OCI-LY1 (cell line): ENCODE measurements around the gene LBHD2.

ENCODE experiments used
- H2AFZ ChIP-seq: fragments of 200-600 bp; sonication (generic), shearing (Covaris generic); 2 replicates; pipeline ENCODE4 v1.6.0; 2014; ENCODE audit warnings: antibody characterized with exemption, mild to moderate bottlenecking, low read length
- H3F3A ChIP-seq: fragments of 200-600 bp; sonication (generic), shearing (Covaris generic); 2 replicates; pipeline ENCODE4 v1.6.0; 2014; ENCODE audit warnings: mild to moderate bottlenecking, antibody characterized with exemption, low read length, moderate library complexity; ENCODE audit not compliant: insufficient read depth
- H3K27ac ChIP-seq: fragments of 200-600 bp; sonication (generic); 2 replicates; pipeline ENCODE4 v1.5.1; 2014; ENCODE audit warnings: low read length, mixed run types, mild to moderate bottlenecking, low read depth; ENCODE audit not compliant: poor library complexity, severe bottlenecking
- H3K27me3 ChIP-seq: fragments of 200-600 bp; sonication (generic); 2 replicates; pipeline ENCODE4 v1.6.0; 2014; ENCODE audit warnings: antibody characterized with exemption, mild to moderate bottlenecking, low read length, moderate library complexity; ENCODE audit not compliant: insufficient read depth
- H3K36me3 ChIP-seq: fragments of 200-600 bp; sonication (generic); 2 replicates; pipeline ENCODE4 v1.6.1; 2014; ENCODE audit warnings: mild to moderate bottlenecking, antibody characterized with exemption, low read length, moderate library complexity, mixed read lengths; ENCODE audit not compliant: insufficient read depth
- H3K4me1 ChIP-seq: fragments of 200-600 bp; sonication (generic); 2 replicates; pipeline ENCODE4 v1.5.1; 2014; ENCODE audit warnings: mild to moderate bottlenecking, low read length, moderate library complexity; ENCODE audit not compliant: insufficient read depth, severe bottlenecking
- H3K4me2 ChIP-seq: fragments of 200-600 bp; sonication (generic), shearing (Covaris generic); 2 replicates; pipeline ENCODE4 v1.6.1; 2014; ENCODE audit warnings: low read length
- H3K4me3 ChIP-seq: fragments of 200-600 bp; sonication (generic); 2 replicates; pipeline ENCODE4 v1.5.1; 2014; ENCODE audit warnings: low read length, low read depth, mild to moderate bottlenecking, mixed read lengths; ENCODE audit not compliant: poor library complexity, severe bottlenecking
- H3K79me2 ChIP-seq: fragments of 200-600 bp; shearing (Covaris generic); 2 replicates; pipeline ENCODE4 v1.6.1; 2016; ENCODE audit warnings: mixed run types, low read length, mixed read lengths; ENCODE audit not compliant: insufficient read depth
- H3K9ac ChIP-seq: fragments of 200-600 bp; sonication (generic), shearing (Covaris generic); 2 replicates; pipeline ENCODE4 v1.6.1; 2014; ENCODE audit warnings: mild to moderate bottlenecking, low read length, mixed read lengths
- H3K9me2 ChIP-seq: fragments of 200-600 bp; sonication (generic), shearing (Covaris generic); 2 replicates; pipeline ENCODE4 v1.6.1; 2014; ENCODE audit warnings: low read depth, mild to moderate bottlenecking, low read length, mixed read lengths
- H3K9me3 ChIP-seq: fragments of 200-600 bp; shearing (Covaris generic); 2 replicates; pipeline ENCODE4 v1.6.1; 2014; ENCODE audit warnings: low read length, mixed read lengths
- H4K20me1 ChIP-seq: fragments of 200-600 bp; sonication (generic), shearing (Covaris generic); 2 replicates; pipeline ENCODE4 v1.6.0; 2016; ENCODE audit warnings: mild to moderate bottlenecking, low read length; ENCODE audit not compliant: insufficient read depth
- CTCF ChIP-seq: fragments of 200-600 bp; sonication (generic), shearing (Covaris generic); IDR thresholded peaks from 2 replicates; pipeline ENCODE4 v1.5.1; 2017; ENCODE audit warnings: mild to moderate bottlenecking, antibody characterized with exemption, low read length, moderate library complexity, mixed read lengths
- EZH2 ChIP-seq: fragments of 200-600 bp; sonication (generic), shearing (Covaris generic); IDR thresholded peaks from 2 replicates; pipeline ENCODE4 v1.8.0; 2017; ENCODE audit warnings: borderline replicate concordance, mixed run types, mild to moderate bottlenecking, antibody characterized with exemption, low read length, moderate library complexity, mixed read lengths

LBHD2 gene

DNA sequence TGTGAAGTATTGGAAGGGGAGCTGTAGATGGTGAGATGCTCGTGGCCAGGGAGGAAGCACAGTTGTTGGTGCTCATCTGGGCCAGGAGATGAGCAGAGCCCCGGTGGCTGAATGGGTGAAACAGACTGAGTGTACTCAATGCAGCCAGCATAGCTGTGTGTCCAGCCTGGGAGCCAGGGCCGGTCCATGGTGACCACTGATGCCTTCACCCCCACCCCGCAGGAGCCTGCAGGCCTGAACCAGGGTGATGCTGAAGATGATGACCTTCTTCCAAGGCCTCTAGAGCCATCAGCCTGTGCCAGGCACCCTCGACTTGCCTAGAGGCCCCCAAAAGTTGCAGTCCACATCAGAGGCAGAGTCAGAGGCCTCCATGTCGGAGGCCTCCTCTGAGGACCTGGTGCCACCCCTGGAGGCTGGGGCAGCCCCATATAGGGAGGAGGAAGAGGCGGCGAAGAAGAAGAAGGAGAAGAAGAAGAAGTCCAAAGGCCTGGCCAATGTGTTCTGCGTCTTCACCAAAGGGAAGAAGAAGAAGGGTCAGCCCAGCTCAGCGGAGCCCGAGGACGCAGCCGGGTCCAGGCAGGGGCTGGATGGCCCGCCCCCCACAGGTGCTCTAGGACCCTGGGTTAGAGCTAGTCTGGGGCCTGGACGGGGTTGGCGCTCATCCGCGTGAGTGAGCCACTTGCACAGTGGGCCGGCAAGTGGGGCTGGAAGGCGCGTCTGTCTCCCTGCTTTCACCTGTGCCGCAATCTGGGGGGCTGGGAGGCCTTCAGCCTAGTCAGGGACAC is 42.3 kb downstream of the LBHD2 start:
- H3K9me2 ChIP-seq, result no peaks in the 10 kb centered on the region
- H2AFZ ChIP-seq, result no peak overlapping the region
- no peak overlapping the region for H3K4me2 ChIP-seq
- H3K36me3 ChIP-seq, result no peaks in the 10 kb centered on the region
- no peaks in the 10 kb centered on the region for H3K9me3 ChIP-seq
- no peak overlapping the region for H3K4me3 ChIP-seq
- H3F3A ChIP-seq, result no peaks in the 10 kb centered on the region
- peaks cover 2% of the 10 kb centered on the region for H3K4me1 ChIP-seq
- H3K9ac ChIP-seq, result no peak overlapping the region
- TF ChIP-seq EZH2 (no peak), CTCF (no peak)
- H3K27ac ChIP-seq, result no peak overlapping the region
- H3K79me2 ChIP-seq, result no peaks in the 10 kb centered on the region
- peaks cover 8% of the 10 kb centered on the region for H3K27me3 ChIP-seq
- no peaks in the 10 kb centered on the region for H4K20me1 ChIP-seq

GRCh38 chr14:103126873-103127304 is 42.9 kb downstream of the LBHD2 start:
- H3K79me2 ChIP-seq, result no peaks in the 10 kb centered on the region
- H3K27me3 ChIP-seq, result peaks cover 8% of the 10 kb centered on the region
- H3K4me2 ChIP-seq, result no peak overlapping the region
- TF ChIP-seq EZH2 (no peak), CTCF (no peak)
- no peak overlapping the region for H2AFZ ChIP-seq
- no peak overlapping the region for H3K27ac ChIP-seq
- H3K36me3 ChIP-seq, result no peaks in the 10 kb centered on the region
- H3K9me3 ChIP-seq, result no peaks in the 10 kb centered on the region
- no peaks in the 10 kb centered on the region for H3F3A ChIP-seq
- H3K4me1 ChIP-seq, result no peaks in the 10 kb centered on the region
- H4K20me1 ChIP-seq, result no peaks in the 10 kb centered on the region
- H3K4me3 ChIP-seq, result no peak overlapping the region
- no peaks in the 10 kb centered on the region for H3K9me2 ChIP-seq
- no peak overlapping the region for H3K9ac ChIP-seq

DNA sequence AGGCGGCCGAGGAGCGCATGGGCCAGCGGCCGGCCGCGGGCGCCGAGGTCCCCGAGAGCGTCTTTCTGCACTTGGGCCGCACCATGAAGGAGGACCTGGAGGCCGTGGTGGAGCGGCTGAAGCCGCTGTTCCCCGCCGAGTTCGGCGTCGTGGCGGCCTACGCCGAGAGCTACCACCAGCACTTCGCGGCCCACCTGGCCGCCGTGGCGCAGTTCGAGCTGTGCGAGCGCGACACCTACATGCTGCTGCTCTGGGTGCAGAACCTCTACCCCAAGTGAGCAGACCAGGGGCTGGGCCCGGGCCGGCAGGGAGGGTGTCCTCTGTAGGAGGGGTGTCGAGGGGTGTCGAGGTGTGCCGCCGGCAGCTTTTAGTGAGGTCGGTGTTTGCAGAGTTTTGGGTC is 43.3 kb downstream of the LBHD2 start:
- Histone ChIP-seq H3F3A (no peaks in the 10 kb centered on the region), H3K9me2 (no peaks in the 10 kb centered on the region), H3K79me2 (no peaks in the 10 kb centered on the region), H3K9ac (no peak overlapping the region), H3K27me3 (peaks cover 12% of the 10 kb centered on the region), H3K4me3 (no peak overlapping the region), H3K9me3 (no peaks in the 10 kb centered on the region), H2AFZ (no peak overlapping the region), H3K36me3 (no peaks in the 10 kb centered on the region), H4K20me1 (no peaks in the 10 kb centered on the region), H3K27ac (no peak overlapping the region), H3K4me2 (no peak overlapping the region), H3K4me1 (no peaks in the 10 kb centered on the region)
- no peak for TF ChIP-seq EZH2
